HepG2 (cell line): ENCODE data around the gene MYPN. TPM values are rescaled to one million over a fixed set of nuclear protein-coding genes. Genes with fewer than 3 reads are reported as not detected.

ENCODE experiments used
- BCL6 ChIP-seq: IDR thresholded peaks from 2 replicates; pipeline ENCODE4 v1.6.1; 2016; ENCODE audit warnings: missing genetic modification reagents, missing compliant biosample characterization
- FOSL1 ChIP-seq: sonication (generic); formaldehyde crosslinking; IDR thresholded peaks from 2 replicates; pipeline ENCODE4 v1.9.0; 2021; ENCODE audit warnings: missing genetic modification reagents, borderline replicate concordance
- KDM2A ChIP-seq: sonication (generic); formaldehyde crosslinking; IDR thresholded peaks from 2 replicates; pipeline ENCODE4 v1.4.0; 2020; ENCODE audit warnings: low read depth, missing genetic modification reagents, borderline replicate concordance
- KDM3A ChIP-seq: IDR thresholded peaks from 2 replicates; pipeline ENCODE4 v1.6.1; 2018; ENCODE audit warnings: low read depth, missing compliant biosample characterization
- MXD1 ChIP-seq: sonication (generic); formaldehyde crosslinking; IDR thresholded peaks from 2 replicates; pipeline ENCODE4 v1.4.0; 2020; ENCODE audit warnings: mild to moderate bottlenecking, missing genetic modification reagents
- NCOA2 ChIP-seq: sonication (generic); formaldehyde crosslinking; IDR thresholded peaks from 2 replicates; pipeline ENCODE4 v1.8.0; 2022; ENCODE audit warnings: inconsistent platforms
- NFIB ChIP-seq: sonication (generic); formaldehyde crosslinking; IDR thresholded peaks from 2 replicates; pipeline ENCODE4 v1.9.0; 2021; ENCODE audit warnings: missing genetic modification reagents, mild to moderate bottlenecking, borderline replicate concordance
- POGZ ChIP-seq: sonication (generic); formaldehyde crosslinking; IDR thresholded peaks from 2 replicates; pipeline ENCODE4 v1.4.0; 2020; ENCODE audit warnings: mild to moderate bottlenecking, missing genetic modification reagents
- RAD21 ChIP-seq: fragments of 450-650 bp; formaldehyde crosslinking; IDR thresholded peaks from 2 replicates; pipeline ENCODE4 v1.5.0; 2020; ENCODE audit warnings: mild to moderate bottlenecking
- RFX3 ChIP-seq: IDR thresholded peaks from 2 replicates; pipeline ENCODE4 v1.6.1; 2016; ENCODE audit warnings: missing biosample characterization, missing genetic modification reagents
- SALL1 ChIP-seq: sonication (generic); formaldehyde crosslinking; IDR thresholded peaks from 2 replicates; pipeline ENCODE4 v1.8.0; 2022; ENCODE audit warnings: mild to moderate bottlenecking, missing genetic modification reagents
- SRSF1 ChIP-seq: fragments of 200-400 bp; formaldehyde crosslinking; optimal IDR thresholded peaks from 2 replicates; pipeline ENCODE3; 2017; ENCODE audit warnings: mild to moderate bottlenecking, low read depth, low read length, moderate library complexity
- ZMYM4 ChIP-seq: sonication (generic); formaldehyde crosslinking; IDR thresholded peaks from 2 replicates; pipeline ENCODE4 v1.8.1; 2023; ENCODE audit warnings: mild to moderate bottlenecking, missing genetic modification reagents
- ZNF333 ChIP-seq: sonication (generic); formaldehyde crosslinking; IDR thresholded peaks from 2 replicates; pipeline ENCODE4 v1.4.0; 2020; ENCODE audit warnings: mild to moderate bottlenecking, missing genetic modification reagents, borderline replicate concordance
- ZNF576 ChIP-seq: sonication (generic); formaldehyde crosslinking; IDR thresholded peaks from 2 replicates; pipeline ENCODE4 v1.4.0; 2020; ENCODE audit warnings: mild to moderate bottlenecking, missing genetic modification reagents
- ZNF577 ChIP-seq: sonication (generic); formaldehyde crosslinking; IDR thresholded peaks from 2 replicates; pipeline ENCODE4 v1.4.0; 2020; ENCODE audit warnings: mild to moderate bottlenecking, low read depth, missing genetic modification reagents, borderline replicate concordance
- ZNF605 ChIP-seq: sonication (generic); formaldehyde crosslinking; IDR thresholded peaks from 2 replicates; pipeline ENCODE4 v1.8.0; 2022; ENCODE audit warnings: mild to moderate bottlenecking, missing genetic modification reagents
- ZNF615 ChIP-seq: sonication (generic); formaldehyde crosslinking; IDR thresholded peaks from 2 replicates; pipeline ENCODE4 v1.5.0; 2020; ENCODE audit warnings: mild to moderate bottlenecking, missing genetic modification reagents, borderline replicate concordance
- ZNF660 ChIP-seq: sonication (generic); formaldehyde crosslinking; IDR thresholded peaks from 2 replicates; pipeline ENCODE4 v1.5.1; 2020; ENCODE audit warnings: mild to moderate bottlenecking, low read depth, missing genetic modification reagents, borderline replicate concordance
- ZNF713 ChIP-seq: sonication (generic); formaldehyde crosslinking; IDR thresholded peaks from 2 replicates; pipeline ENCODE4 v1.4.0; 2020; ENCODE audit warnings: mild to moderate bottlenecking, missing genetic modification reagents
- polyA plus RNA-seq, 8 experiments: library from polyadenylated mRNA; depleted of rRNA in 3 of 8; stranded (reverse) in 7 of 8; unstranded in 1 of 8; fragments of >200 nt; fragmentation: Illumina TruSeq in 4 of 8; extraction: Trizol in 4 of 8; gene quantifications; 2 replicates each; pipeline versions ENCODE4 v1.2.1 to v1.2.3, GENCODE V29; 2011 to 2016; ENCODE audit warnings: low read depth in 4 of 8, missing spikeins in 1 of 8, mixed read lengths in 1 of 8; ENCODE audit not compliant: insufficient read depth in 1 of 8
- total RNA-seq, 5 experiments: library from RNA; depleted of rRNA; stranded (reverse); fragments of >200 nt; fragmentation: Illumina TruSeq; extraction: Trizol; gene quantifications; 2 replicates each; pipeline ENCODE4 v1.2.3, GENCODE V29; 2016; ENCODE audit warnings: low read depth in 1 of 5
- TF ChIP-seq, protein P1 (sequence below): sonication (generic); formaldehyde crosslinking; IDR thresholded peaks from 2 replicates; pipeline ENCODE4 v1.5.1; 2020; ENCODE audit warnings: mild to moderate bottlenecking, moderate library complexity, missing genetic modification reagents
- TF ChIP-seq, protein P2 (sequence below): IDR thresholded peaks from 2 replicates; pipeline ENCODE4 v1.6.1; 2016; ENCODE audit warnings: control low read depth
- TF ChIP-seq, protein P3 (sequence below): sonication (generic); formaldehyde crosslinking; IDR thresholded peaks from 2 replicates; pipeline ENCODE4 v1.4.0; 2020; ENCODE audit warnings: missing genetic modification reagents; ENCODE audit errors: not compliant biosample characterization
- TF ChIP-seq, protein P4 (sequence below): sonication (generic); formaldehyde crosslinking; IDR thresholded peaks from 2 replicates; pipeline ENCODE4 v1.5.1; 2020; ENCODE audit warnings: mild to moderate bottlenecking, missing genetic modification reagents

MYPN gene
- total and polyA plus RNA-seq, 2 of the 13 experiments (the other 11 are each of a cell fraction or from before 2014, with no cell fraction given): not detected

GRCh38 chr10:68208424-68209042, 99.2 kb downstream of the MYPN start (continued):
- TF ChIP-seq ZNF577 (CRISPR knock-in tag) (no peak), SRSF1 (no peak), BCL6 (CRISPR knock-in tag) (no peak), ZNF605 (no peak), MXD1 (CRISPR knock-in tag) (no peak), ZNF660 (CRISPR knock-in tag) (no peak), FOSL1 (CRISPR knock-in tag) (no peak), NFIB (CRISPR knock-in tag) (no peak), RAD21 (CRISPR knock-in tag) (peak; percentile 76), ZMYM4 (CRISPR knock-in tag) (peak; percentile 27; the same call in 1 of the 2 replicates), KDM2A (CRISPR knock-in tag) (peak; percentile 46; the same call in 1 of the 2 replicates), ZNF576 (no peak), ZNF333 (CRISPR knock-in tag) (no peak), SALL1 (CRISPR knock-in tag) (peak; percentile 54), POGZ (CRISPR knock-in tag) (no peak), KDM3A (CRISPR knock-in tag) (no peak), RFX3 (CRISPR knock-in tag) (no peak), ZNF713 (CRISPR knock-in tag) (no peak), ZNF615 (CRISPR knock-in tag) (no peak), NCOA2 (no peak)
- TF ChIP-seq, protein P1, sequence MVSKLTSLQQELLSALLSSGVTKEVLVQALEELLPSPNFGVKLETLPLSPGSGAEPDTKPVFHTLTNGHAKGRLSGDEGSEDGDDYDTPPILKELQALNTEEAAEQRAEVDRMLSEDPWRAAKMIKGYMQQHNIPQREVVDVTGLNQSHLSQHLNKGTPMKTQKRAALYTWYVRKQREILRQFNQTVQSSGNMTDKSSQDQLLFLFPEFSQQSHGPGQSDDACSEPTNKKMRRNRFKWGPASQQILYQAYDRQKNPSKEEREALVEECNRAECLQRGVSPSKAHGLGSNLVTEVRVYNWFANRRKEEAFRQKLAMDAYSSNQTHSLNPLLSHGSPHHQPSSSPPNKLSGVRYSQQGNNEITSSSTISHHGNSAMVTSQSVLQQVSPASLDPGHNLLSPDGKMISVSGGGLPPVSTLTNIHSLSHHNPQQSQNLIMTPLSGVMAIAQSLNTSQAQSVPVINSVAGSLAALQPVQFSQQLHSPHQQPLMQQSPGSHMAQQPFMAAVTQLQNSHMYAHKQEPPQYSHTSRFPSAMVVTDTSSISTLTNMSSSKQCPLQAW (CRISPR knock-in tag): peak; percentile 48
- TF ChIP-seq, protein P2, sequence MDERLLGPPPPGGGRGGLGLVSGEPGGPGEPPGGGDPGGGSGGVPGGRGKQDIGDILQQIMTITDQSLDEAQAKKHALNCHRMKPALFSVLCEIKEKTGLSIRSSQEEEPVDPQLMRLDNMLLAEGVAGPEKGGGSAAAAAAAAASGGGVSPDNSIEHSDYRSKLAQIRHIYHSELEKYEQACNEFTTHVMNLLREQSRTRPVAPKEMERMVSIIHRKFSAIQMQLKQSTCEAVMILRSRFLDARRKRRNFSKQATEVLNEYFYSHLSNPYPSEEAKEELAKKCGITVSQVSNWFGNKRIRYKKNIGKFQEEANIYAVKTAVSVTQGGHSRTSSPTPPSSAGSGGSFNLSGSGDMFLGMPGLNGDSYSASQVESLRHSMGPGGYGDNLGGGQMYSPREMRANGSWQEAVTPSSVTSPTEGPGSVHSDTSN (CRISPR knock-in tag): no peak
- TF ChIP-seq, protein P3, sequence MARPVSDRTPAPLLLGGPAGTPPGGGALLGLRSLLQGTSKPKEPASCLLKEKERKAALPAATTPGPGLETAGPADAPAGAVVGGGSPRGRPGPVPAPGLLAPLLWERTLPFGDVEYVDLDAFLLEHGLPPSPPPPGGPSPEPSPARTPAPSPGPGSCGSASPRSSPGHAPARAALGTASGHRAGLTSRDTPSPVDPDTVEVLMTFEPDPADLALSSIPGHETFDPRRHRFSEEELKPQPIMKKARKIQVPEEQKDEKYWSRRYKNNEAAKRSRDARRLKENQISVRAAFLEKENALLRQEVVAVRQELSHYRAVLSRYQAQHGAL (CRISPR knock-in tag): no peak
- TF ChIP-seq, protein P4, sequence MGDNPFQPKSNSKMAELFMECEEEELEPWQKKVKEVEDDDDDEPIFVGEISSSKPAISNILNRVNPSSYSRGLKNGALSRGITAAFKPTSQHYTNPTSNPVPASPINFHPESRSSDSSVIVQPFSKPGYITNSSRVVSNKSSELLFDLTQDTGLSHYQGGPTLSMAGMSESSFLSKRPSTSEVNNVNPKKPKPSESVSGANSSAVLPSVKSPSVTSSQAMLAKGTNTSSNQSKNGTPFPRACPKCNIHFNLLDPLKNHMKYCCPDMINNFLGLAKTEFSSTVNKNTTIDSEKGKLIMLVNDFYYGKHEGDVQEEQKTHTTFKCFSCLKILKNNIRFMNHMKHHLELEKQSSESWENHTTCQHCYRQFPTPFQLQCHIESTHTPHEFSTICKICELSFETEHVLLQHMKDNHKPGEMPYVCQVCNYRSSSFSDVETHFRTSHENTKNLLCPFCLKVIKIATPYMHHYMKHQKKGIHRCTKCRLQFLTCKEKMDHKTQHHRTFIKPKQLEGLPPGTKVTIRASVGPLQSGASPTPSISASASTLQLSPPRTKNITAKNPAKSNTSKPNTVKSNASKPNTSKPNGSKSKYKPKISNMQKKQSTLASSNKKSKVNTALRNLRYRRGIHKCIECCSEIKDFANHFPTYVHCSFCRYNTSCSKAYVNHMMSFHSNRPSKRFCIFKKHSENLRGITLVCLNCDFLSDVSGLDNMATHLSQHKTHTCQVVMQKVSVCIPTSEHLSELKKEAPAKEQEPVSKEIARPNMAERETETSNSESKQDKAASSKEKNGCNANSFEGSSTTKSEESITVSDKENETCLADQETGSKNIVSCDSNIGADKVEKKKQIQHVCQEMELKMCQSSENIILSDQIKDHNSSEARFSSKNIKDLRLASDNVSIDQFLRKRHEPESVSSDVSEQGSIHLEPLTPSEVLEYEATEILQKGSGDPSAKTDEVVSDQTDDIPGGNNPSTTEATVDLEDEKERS (CRISPR knock-in tag): no peak
